ENCODE data around the gene SMC1A. TPM values are rescaled to one million over a fixed set of nuclear protein-coding genes. Genes with fewer than 3 reads are reported as not detected.
A peak's percentile ranks its signal among the peaks of the same experiment; 100 is the strongest.

The SMC1A gene
- total RNA-seq, 3 donors from 2014 or later: 25.3 to 38.3 (median 34.1) TPM

DNA sequence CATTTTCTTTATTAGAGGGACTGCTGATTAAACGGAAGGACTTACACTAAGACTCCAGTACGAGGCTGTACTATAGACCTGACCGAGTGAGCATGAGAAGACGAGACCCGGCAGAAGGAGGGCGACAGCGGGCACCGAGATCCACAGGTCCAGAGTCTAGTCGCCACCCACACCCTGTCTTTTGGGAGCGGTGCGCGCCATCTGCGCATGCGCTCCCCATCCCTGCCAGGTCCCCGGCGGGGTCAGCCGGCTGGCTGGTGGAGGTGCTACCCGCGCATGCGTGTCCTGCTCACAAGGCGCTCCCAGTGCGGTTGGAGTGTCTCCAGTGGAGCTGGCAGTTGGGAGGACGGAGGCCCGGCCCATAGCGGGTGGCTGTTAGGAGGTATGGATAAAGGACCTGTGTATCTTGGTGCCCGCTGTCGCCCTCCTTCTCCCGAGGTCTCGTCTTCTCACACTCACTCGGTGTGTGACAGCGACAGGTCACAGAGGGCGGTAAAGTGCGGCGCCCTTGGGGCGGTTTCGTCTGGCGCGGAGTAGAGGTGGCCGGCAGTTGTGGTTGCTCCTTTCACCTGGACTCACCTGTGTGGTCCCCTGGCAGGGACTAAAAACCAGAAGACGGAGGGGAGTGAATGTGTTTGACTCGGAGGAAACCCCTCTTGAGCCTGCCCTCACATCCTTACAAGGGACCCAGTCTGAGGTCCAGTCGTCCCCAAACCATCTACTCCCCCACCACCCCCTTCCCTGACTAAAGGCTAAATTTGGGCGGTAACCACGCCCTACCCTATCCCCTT is 19.3 kb upstream of the SMC1A start:
- H3K36me3 ChIP-seq: no peaks in the 10 kb centered on the region
- H3K4me3 ChIP-seq: peak overlapping the region; percentile 27 to 59 (median 44)
- peak overlapping the region; percentile 82 to 87 for H3K27ac ChIP-seq
- H3K27me3 ChIP-seq: peaks cover 0 to 61% of the 10 kb centered on the region in 2 donors
- intact Hi-C loops (cut with DNase I; ENCODE audit: low total_unique reads): no loop called here
- peaks cover 0 to 6% of the 10 kb centered on the region in 2 donors for H3K4me1 ChIP-seq
- TF ChIP-seq POLR2A (IDR thresholded peaks at IDR 0.05): no peak
- TF ChIP-seq, protein P1, sequence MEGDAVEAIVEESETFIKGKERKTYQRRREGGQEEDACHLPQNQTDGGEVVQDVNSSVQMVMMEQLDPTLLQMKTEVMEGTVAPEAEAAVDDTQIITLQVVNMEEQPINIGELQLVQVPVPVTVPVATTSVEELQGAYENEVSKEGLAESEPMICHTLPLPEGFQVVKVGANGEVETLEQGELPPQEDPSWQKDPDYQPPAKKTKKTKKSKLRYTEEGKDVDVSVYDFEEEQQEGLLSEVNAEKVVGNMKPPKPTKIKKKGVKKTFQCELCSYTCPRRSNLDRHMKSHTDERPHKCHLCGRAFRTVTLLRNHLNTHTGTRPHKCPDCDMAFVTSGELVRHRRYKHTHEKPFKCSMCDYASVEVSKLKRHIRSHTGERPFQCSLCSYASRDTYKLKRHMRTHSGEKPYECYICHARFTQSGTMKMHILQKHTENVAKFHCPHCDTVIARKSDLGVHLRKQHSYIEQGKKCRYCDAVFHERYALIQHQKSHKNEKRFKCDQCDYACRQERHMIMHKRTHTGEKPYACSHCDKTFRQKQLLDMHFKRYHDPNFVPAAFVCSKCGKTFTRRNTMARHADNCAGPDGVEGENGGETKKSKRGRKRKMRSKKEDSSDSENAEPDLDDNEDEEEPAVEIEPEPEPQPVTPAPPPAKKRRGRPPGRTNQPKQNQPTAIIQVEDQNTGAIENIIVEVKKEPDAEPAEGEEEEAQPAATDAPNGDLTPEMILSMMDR (IDR thresholded peaks at IDR 0.05): no peak
- TF ChIP-seq POLR2AphosphoS5 (IDR thresholded peaks at IDR 0.05): no peak
- no peaks in the 10 kb centered on the region for H3K9me3 ChIP-seq
- peak; percentile 56 to 64 for DNase-seq (ENCODE audit: low spot score in 2 of 2)

DNA sequence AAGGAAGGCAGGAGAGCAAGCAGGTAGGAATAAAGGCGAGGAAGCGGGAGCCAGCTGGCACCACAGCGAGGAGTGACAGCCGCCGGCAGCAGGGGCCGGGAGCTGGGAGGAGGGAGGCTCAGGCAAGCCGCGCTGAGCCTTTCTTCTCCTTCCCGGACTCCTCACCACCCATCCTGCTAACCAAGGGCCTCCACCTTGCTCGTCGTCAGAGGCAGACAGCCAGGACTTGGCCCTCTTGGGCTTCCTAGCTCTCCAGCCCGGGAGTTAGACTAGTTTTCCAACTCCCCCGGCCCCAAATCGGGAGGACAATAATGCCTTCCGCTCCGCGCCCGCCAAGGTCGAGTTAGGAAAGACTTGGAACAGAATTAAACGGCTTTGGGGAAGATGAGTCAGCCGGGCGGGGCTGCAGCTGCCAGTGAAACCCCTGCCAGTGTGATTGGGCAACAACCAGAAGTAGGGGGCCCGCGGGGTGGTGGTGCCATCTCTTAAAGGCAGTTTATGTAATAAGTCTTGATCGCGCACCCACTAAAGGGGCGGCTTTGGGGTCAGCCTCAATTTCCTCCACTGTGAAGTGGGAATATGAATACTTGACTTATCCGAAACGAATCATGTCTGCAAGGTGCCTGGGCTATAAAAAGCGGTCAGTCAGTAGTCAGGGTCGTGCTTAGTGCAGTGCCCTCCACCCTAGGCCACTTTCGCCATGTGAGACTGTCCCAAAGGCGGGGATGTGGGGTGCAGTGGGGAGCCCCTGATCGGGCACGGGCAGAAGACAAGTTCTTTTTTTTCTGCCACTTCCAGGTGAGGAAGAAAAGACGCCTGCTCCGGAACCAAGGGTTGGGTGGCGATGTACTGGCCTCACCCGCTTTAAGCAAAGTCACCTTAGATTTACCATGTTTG is 18.4 kb upstream of the SMC1A start:
- peak in 1 of 3 donors; percentile 62 for TF ChIP-seq POLR2AphosphoS5 (IDR thresholded peaks at IDR 0.05)
- TF ChIP-seq, protein P1 (IDR thresholded peaks at IDR 0.05): no peak
- peak; percentile 55 to 59 for DNase-seq (ENCODE audit: low spot score in 2 of 2)
- Histone ChIP-seq H3K27me3 (peaks cover 0 to 52% of the 10 kb centered on the region in 2 donors), H3K4me1 (peaks cover 0 to 6% of the 10 kb centered on the region in 2 donors), H3K4me3 (peak overlapping the region; percentile 27 to 59 (median 44)), H3K9me3 (no peaks in the 10 kb centered on the region), H3K27ac (peak overlapping the region; percentile 82 to 87), H3K36me3 (no peaks in the 10 kb centered on the region)
- intact Hi-C loops (cut with DNase I; ENCODE audit: low total_unique reads): no loop called here

- H3K36me3 ChIP-seq: no peaks in the 10 kb centered on the region
- no peak for DNase-seq (ENCODE audit: low spot score in 2 of 2)
- peaks cover 0 to 6% of the 10 kb centered on the region in 2 donors for H3K4me1 ChIP-seq
- H3K27ac ChIP-seq: peak overlapping the region; percentile 82 to 87
- peaks cover 0 to 52% of the 10 kb centered on the region in 2 donors for H3K27me3 ChIP-seq
- TF ChIP-seq POLR2A (IDR thresholded peaks at IDR 0.05) (no peak), POLR2AphosphoS5 (IDR thresholded peaks at IDR 0.05) (no peak)
- TF ChIP-seq, protein P1 (IDR thresholded peaks at IDR 0.05): no peak
- no peaks in the 10 kb centered on the region for H3K9me3 ChIP-seq
- intact Hi-C loops (cut with DNase I; ENCODE audit: low total_unique reads): no loop called here
- peak overlapping the region; percentile 27 to 59 (median 44) for H3K4me3 ChIP-seq
Measured at GRCh38 chrX:53440101-53440500, 17.6 kb upstream of the SMC1A start.

DNA sequence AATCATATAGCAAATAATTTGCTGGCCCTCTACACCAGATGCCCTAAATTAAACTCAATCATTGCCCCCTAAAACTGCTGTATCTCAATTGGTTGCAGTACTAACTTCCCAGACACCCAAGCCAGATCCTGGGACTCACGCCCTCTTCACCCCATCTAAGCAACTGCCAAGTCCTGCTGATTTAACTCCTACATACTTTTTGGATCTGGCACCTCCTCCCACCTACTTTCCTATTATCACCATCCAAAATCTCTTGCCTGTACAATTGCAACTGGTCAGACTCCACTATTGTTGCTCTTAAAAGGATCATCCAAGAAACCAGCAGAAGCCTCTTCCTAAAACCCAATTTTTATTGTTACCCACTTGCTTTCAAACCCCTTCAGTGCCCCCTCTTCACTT is 16.4 kb upstream of the SMC1A start:
- H3K27me3 ChIP-seq: peaks cover 0 to 60% of the 10 kb centered on the region in 2 donors
- no peaks in the 10 kb centered on the region for H3K9me3 ChIP-seq
- peaks cover 0 to 6% of the 10 kb centered on the region in 2 donors for H3K4me1 ChIP-seq
- no peaks in the 10 kb centered on the region for H3K36me3 ChIP-seq
- TF ChIP-seq, protein P1 (IDR thresholded peaks at IDR 0.05): no peak
- TF ChIP-seq POLR2A (IDR thresholded peaks at IDR 0.05) (no peak), POLR2AphosphoS5 (IDR thresholded peaks at IDR 0.05) (no peak)
- intact Hi-C loops (cut with DNase I; ENCODE audit: low total_unique reads): no loop called here
- H3K27ac ChIP-seq: no peak overlapping the region
- H3K4me3 ChIP-seq: no peak overlapping the region
- no peak for DNase-seq (ENCODE audit: low spot score in 2 of 2)

All from breast epithelium (tissue), 4 donors.